GDM1 (cell line): ENCODE results near the gene OSBPL3.
"Not testable (repeated sequence)": the region's sequence is repeated elsewhere in the genome, so short reads cannot be mapped to it uniquely, and the experiment has no call there.

Experiments
- DNase-seq: peaks from one replicate; lab custom pipeline; 2025; lab: John Stamatoyannopoulos, UW

The OSBPL3 gene

DNA sequence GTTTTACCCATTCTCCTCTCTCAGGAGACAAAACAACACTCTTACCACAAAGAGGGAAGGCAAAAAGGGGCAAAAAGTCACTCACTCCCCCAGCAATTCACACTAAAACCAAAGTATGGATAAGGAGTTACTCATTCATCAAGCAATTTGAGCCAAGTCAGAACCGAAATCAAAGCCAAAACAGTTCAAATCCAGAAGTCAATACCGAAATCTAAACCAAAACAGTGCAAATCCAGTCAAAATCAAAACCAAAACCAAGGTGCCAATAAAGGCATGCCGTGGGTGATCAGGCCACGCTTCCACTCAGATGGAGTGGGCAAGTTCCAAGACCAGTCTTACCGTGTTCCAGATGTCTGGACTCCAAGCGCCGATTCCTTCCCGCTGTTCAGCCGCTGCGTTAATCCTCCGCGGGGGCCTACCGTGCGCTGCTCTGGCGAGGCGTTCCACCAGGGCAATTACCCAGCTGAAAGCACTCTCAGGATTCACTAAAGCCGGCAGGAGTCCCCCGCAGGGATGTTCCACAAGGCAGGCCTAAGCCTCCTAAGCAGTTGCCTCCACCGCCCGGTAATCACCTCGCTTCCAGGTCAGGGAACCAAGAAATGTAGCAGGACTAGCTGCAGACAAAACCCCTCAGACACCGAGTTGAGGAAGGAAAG lies 185.1 kb downstream of the OSBPL3 start:
- not testable (repeated sequence) for DNase-seq

GRCh38 chr7:24793982-24794648 lies 185.9 kb downstream of the OSBPL3 start:
- DNase-seq: no peak

DNA sequence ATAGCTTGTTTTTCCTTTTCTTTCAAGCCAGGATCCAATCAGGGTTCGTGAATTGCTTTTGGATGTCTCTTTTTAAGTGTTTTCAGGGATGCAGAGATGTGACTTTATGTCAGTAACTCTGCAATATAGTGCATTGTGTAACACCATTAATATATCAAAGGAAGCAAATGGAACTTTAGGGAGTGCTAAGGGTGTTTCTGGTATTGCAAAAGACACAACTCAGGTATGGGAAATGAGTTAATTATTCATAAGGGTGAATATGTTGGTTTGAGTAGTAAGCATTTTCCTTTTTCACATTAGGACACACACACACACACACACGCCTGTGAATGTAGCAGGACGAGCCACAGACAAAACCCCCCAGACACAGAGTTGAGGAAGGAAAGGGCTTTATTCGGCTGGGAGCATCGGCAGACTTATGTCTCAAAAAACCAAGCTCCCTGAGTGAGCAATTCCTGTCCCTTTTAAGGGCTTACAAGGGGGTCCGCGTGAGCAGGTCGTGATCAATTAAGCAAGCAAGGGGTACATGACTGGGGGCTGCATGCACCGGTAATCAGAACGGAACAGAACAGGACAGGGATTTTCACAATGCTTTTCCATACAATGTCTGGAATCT lies 190.9 kb downstream of the OSBPL3 start:
- DNase-seq: no peak

DNA sequence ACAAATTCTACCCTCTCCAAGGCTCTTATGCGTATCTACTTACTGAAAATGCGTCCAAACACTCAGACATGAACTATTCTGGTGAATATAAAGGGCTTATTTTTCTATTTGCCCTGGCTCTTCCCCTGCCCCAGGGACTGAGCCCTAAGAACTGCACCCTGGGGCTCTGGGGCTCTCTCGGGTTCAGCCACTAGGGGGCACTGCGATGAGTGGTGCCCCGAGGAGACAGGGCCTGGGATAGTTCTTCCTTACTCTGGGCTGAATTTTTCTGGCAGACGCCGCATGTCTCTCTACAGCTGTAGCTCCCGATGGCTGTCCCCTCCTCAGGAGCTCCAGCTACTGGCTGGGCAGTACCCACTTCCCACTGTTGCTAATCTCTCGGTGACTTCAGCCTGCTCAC lies 191.9 kb downstream of the OSBPL3 start:
- no peak for DNase-seq

DNA sequence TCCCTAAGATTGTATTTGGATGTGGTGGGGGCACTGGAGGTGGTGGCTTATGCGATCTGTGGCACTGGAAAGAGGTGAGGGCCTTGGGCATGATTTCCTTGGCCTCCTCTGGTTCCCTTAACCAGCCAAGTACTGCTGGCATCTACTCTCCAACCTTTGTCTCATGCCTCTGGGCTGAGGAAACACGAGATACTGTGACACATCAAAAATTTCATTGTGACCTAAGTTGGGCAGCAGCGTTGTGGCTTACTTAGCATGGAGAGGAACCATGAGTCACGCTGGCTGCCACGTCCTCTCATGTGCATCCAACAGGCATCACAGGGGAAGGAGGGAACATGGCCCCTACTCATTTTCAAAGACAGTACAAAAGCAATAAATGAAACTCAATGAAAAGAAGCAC lies 193.0 kb downstream of the OSBPL3 start:
- peak; percentile 81 for DNase-seq

GRCh38 chr7:24786306-24786705 lies 193.7 kb downstream of the OSBPL3 start:
- DNase-seq: no peak

GRCh38 chr7:24784277-24784676 lies 195.7 kb downstream of the OSBPL3 start:
- DNase-seq: no peak

GRCh38 chr7:24783698-24784097 lies 196.3 kb downstream of the OSBPL3 start:
- no peak for DNase-seq

DNA sequence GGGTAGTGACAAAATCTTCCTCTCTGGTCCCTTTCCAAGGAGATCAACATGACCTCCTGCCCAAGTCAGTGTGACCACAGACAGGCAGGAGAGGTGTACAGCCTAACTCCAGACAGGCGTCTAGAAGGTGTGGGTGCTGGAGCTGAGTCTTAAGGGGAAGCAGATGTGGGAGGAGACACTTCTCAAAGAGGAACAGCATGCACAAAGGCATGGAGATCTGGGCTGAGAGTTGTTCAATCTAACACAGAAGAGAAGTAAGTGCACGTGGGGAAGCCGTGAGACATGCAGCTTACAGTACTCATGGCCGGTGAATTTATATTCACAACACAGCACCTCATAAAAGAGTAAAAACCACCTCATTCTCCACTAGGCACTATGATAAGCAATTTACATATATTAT lies 198.9 kb downstream of the OSBPL3 start:
- DNase-seq: peak; percentile 3

DNA sequence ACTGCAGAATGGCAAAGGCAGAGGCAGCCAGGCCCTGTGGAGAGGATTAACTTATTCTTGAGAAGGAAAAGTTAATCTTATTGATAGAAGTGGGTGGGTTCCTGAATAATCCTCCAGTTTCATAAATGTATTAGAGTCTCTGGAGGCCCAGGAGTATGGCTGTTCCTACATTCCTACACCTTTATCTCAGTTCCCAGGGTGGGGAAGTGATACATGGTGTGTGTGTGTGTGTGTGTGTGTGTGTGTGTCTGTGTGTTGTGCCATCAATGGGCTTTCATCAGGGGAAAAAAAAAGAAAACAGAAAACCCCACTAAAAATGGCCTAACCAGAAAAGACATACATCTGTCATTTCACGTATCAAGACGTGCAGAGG lies 200.7 kb downstream of the OSBPL3 start:
- no peak for DNase-seq

GRCh38 chr7:24778543-24779282 lies 201.3 kb downstream of the OSBPL3 start:
- DNase-seq: peak; percentile 18

DNA sequence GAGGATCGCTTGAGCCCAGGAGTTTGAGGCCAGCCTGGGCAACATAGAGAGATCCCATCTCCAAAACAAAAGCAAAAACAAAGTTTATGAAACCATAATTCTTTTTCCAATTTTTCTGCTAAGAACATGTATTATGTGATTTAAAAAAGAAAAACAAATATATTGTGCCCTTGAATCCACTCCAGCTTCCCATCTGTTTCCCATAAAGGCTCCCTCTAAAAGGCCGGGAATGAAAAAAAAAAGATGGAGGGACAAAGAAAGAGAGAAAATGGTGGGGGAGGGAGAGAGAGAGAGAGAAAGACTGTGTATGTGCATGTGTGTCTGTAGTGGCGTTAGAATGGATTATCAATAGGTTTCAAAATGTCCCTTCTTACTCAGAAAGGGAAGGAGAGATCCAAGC lies 202.2 kb downstream of the OSBPL3 start:
- DNase-seq: no peak

DNA sequence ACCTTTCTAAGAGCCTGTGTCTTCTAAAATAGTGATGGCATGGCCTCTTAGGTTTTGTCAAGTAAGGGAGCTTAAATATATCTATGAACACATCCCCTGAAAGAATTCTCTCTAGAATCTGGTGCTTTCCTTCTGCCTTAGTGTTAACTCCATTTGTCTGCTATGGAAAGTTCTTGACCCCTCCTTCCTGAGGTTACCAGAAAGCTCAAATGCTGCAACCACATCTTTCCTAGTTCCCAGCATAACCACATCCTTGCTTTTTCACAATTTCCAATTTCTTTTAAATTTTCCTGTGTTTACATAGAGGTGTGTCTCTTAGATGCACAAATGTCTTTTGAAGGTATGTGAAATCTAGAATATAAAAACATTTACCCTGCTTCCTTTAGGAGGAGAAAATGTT lies 206.3 kb downstream of the OSBPL3 start:
- no peak for DNase-seq

DNA sequence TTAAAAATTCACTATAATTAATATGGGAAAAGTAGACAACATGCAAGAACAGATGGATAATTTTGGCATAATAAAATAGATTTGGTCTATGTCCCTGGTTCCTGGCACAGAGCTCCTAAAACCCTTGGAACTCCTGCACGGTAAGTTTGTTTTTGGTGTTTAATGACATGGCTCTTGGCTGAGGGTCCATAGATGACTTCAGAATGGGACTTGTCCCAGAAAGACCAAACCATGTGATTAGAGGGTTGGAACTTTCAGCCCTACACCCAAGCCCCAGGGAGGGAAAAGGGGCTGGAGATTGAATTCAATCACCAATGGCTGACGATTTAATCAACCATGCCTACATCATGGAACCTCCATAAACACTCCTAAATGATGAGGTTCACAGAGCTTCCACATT lies 210.1 kb downstream of the OSBPL3 start:
- DNase-seq: no peak

- DNase-seq: no peak
These were observed 210.8 kb downstream of the OSBPL3 start for GRCh38 chr7:24769014-24769830.

DNA sequence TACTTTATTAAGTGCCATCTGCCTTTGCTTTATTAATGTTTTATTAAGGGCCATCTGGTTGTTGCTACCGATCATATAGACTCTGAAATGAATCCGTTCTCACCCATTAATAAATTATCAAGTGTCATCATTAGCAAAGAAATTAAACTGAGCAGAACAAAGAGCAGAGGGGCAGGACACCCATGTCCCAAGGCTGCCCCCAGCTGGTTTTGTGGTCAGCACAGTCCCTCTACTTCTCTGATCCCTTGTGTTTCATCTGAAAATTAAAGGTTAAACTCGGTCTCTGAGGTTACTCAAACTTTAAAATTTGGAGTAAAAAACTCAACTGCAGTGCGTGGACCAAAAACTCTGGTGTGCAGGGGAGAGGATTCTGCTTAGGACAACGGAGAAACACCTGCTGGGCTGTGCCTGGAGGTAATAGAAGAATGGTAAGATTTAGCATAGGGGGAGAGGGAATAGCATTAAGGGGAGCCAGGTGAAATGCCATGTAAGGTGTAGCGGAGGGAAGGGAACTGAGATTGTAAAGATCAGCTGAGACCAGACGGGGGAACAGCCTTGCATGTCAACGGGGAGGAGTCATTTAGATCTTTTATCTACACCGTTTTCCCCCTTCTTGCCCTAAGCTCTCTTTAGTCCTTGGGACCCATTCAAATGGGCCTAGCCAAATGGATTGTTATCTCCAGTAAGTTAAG lies 212.0 kb downstream of the OSBPL3 start:
- DNase-seq: no peak

DNA sequence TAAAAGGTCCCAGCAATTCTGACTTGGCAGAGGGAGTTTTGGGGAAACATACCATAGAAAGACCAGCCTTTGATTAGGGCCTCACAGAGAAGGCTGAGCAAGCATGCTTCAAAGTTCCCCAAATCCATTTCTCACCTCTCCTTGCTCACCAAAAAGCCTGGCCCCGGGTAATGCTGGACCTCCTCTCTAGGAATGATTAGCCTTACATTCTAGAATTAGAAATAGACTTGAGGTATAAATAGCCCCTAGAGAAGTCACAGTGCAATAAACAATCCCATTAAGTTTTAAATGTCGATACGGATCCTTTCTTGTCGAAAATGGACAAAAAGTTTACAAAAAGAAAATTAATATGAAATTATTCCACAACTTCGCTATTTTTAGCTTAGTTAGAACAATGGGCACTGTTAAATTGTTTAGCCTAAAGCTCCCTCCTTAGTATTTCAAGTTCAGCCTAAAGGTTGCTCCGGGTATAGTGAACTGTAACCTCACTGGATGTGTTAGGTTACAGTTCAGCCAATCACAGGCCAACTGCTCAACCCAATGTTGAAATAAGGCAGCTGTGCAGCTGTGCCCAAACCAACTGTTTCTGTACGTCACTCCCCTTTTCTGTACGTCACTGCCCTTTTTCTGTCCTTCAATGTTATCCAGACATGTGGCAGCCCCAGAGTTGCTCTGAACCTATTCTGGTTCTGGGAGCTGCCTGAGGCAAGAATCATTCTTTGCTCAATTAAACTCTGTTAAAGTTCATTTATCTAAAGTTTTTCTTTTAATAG lies 214.8 kb downstream of the OSBPL3 start:
- no peak for DNase-seq

- DNase-seq: no peak
These were observed 216.0 kb downstream of the OSBPL3 start for GRCh38 chr7:24764011-24764410.

DNA sequence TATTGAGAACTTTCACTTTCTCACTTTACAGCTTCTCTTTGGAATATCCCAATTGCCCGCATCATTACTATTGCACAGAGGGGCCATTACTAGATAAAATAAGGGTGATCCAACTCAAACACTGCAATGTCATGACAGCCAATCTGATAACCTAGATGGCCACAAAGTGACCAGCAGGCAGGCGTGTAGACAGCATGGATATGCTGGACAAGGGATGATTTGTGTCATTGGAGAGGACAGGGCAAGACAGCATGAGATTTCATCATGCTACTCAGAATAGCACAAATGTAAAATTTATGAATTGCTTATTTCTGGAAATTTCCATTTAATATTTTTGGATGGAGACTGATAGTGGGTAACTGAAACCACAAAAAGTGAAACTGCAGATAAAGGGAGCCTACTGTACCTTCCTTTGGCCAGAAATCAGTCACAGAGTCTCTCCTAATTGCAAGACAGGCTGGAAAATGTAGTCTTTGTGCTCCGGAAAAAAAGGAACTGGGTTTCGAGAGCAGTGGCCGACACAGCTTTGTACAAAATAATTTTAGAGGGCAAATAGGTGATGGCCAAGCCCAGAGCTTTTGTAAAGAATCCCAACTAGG lies 216.6 kb downstream of the OSBPL3 start:
- no peak for DNase-seq

DNA sequence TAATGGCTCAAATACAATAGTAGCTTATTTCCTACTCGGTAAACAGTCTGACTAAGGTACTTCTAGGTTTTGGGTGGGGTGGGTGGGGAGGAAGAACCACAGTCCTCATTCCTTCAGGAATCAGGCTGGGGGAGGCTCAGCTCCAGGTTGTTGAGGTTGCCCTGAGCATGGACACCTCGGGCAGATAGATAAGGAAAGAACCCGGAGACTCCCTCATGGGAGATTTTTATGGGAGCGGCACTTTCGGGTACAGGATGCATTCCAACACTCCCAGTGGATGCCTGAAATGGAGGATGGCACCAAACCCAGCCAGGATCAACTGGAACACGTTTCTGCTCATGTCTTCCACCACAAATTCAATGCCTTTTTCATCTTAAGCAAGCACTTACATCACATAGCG lies 217.2 kb downstream of the OSBPL3 start:
- no peak for DNase-seq
